HepG2 (cell line): Measurements from ENCODE around the gene GLRB. TPM values are rescaled to one million over a fixed set of nuclear protein-coding genes. Genes with fewer than 3 reads are reported as not detected.

Source experiments
- ELF4 ChIP-seq: sonication (generic); formaldehyde crosslinking; IDR thresholded peaks from 2 replicates; pipeline ENCODE4 v1.5.0; 2020; ENCODE audit warnings: missing genetic modification reagents, mild to moderate bottlenecking, moderate library complexity, borderline replicate concordance
- ERF ChIP-seq: IDR thresholded peaks from 2 replicates; pipeline ENCODE4 v1.6.1; 2018; ENCODE audit warnings: missing biosample characterization, missing genetic modification reagents
- FOXA1 ChIP-seq, 2 experiments: fragments of 450-650 bp in 1 of 2; sonication (generic) in 1 of 2; formaldehyde crosslinking in 1 of 2; IDR thresholded peaks; 2 replicates each; pipeline versions ENCODE4 v1.4.0 to v1.6.1; 2016 to 2020; ENCODE audit warnings: missing genetic modification reagents in 1 of 2
- HNRNPUL1 ChIP-seq: fragments of 200-400 bp; formaldehyde crosslinking; IDR thresholded peaks from 2 replicates; pipeline ENCODE4 v1.6.1; 2017; ENCODE audit warnings: low read depth, mild to moderate bottlenecking, low read length, moderate library complexity
- IRX3 ChIP-seq: sonication (generic); formaldehyde crosslinking; IDR thresholded peaks from 2 replicates; pipeline ENCODE4 v1.8.1; 2023; ENCODE audit warnings: mild to moderate bottlenecking, low read depth, missing genetic modification reagents, borderline replicate concordance
- KAT8 ChIP-seq: IDR thresholded peaks from 2 replicates; pipeline ENCODE4 v1.6.1; 2016; ENCODE audit warnings: missing genetic modification reagents, missing compliant biosample characterization
- KDM5A ChIP-seq: fragments of 200-600 bp; sonication (generic); IDR thresholded peaks from 2 replicates; pipeline ENCODE4 v1.7.0; 2018; ENCODE audit warnings: antibody characterized with exemption, mild to moderate bottlenecking, low read length, borderline replicate concordance
- SPEN ChIP-seq: sonication (generic); formaldehyde crosslinking; IDR thresholded peaks from 2 replicates; pipeline ENCODE4 v1.5.1; 2020; ENCODE audit warnings: low read depth, mild to moderate bottlenecking, missing genetic modification reagents
- ZNF329 ChIP-seq: sonication (generic); formaldehyde crosslinking; IDR thresholded peaks from 2 replicates; pipeline ENCODE4 v1.9.0; 2021; ENCODE audit warnings: low read depth, mild to moderate bottlenecking, missing genetic modification reagents
- ZNF678 ChIP-seq: sonication (generic); formaldehyde crosslinking; IDR thresholded peaks from 2 replicates; pipeline ENCODE4 v1.4.0; 2020; ENCODE audit warnings: mild to moderate bottlenecking, missing genetic modification reagents
- ZNF773 ChIP-seq: sonication (generic); formaldehyde crosslinking; IDR thresholded peaks from 2 replicates; pipeline ENCODE4 v1.4.0; 2020; ENCODE audit warnings: missing genetic modification reagents, borderline replicate concordance
- ZSCAN12 ChIP-seq: sonication (generic); formaldehyde crosslinking; IDR thresholded peaks from 2 replicates; pipeline ENCODE4 v1.9.0; 2021; ENCODE audit warnings: mild to moderate bottlenecking, missing genetic modification reagents
- polyA plus RNA-seq, 8 experiments: library from polyadenylated mRNA; depleted of rRNA in 3 of 8; stranded (reverse) in 7 of 8; unstranded in 1 of 8; fragments of >200 nt; fragmentation: Illumina TruSeq in 4 of 8; extraction: Trizol in 4 of 8; gene quantifications; 2 replicates each; pipeline versions ENCODE4 v1.2.1 to v1.2.3, GENCODE V29; 2011 to 2016; ENCODE audit warnings: low read depth in 4 of 8, missing spikeins in 1 of 8, mixed read lengths in 1 of 8; ENCODE audit not compliant: insufficient read depth in 1 of 8
- total RNA-seq, 5 experiments: library from RNA; depleted of rRNA; stranded (reverse); fragments of >200 nt; fragmentation: Illumina TruSeq; extraction: Trizol; gene quantifications; 2 replicates each; pipeline ENCODE4 v1.2.3, GENCODE V29; 2016; ENCODE audit warnings: low read depth in 1 of 5
- TF ChIP-seq, protein P1 (sequence below): sonication (generic); formaldehyde crosslinking; IDR thresholded peaks from 2 replicates; pipeline ENCODE4 v1.4.0; 2020; ENCODE audit warnings: missing genetic modification reagents, mild to moderate bottlenecking, borderline replicate concordance
- TF ChIP-seq, protein P2 (sequence below): sonication (generic); formaldehyde crosslinking; IDR thresholded peaks from 2 replicates; pipeline ENCODE4 v1.4.0; 2020; ENCODE audit warnings: mild to moderate bottlenecking, missing genetic modification reagents
- TF ChIP-seq, protein P3 (sequence below): sonication (generic); formaldehyde crosslinking; IDR thresholded peaks from 2 replicates; pipeline ENCODE4 v1.8.0; 2022; ENCODE audit warnings: mild to moderate bottlenecking, missing genetic modification reagents, moderate library complexity
- TF ChIP-seq, protein P4 (sequence below): IDR thresholded peaks from 2 replicates; pipeline ENCODE4 v1.6.1; 2012; ENCODE audit warnings: low read depth, low read length, improper control_type of control experiment
- TF ChIP-seq, protein P5 (sequence below): sonication (generic); formaldehyde crosslinking; IDR thresholded peaks from 2 replicates; pipeline ENCODE4 v1.5.0; 2020; ENCODE audit warnings: missing genetic modification reagents, mild to moderate bottlenecking, borderline replicate concordance
- TF ChIP-seq, protein P6 (sequence below): sonication (generic); formaldehyde crosslinking; conservative IDR thresholded peaks from 2 replicates; pipeline ENCODE4 v1.5.0; 2020; ENCODE audit warnings: missing genetic modification reagents

The GLRB gene
- total and polyA plus RNA-seq, 2 of the 13 experiments (the other 11 are each of a cell fraction or from before 2014, with no cell fraction given), result 0.17 to 0.24 TPM

DNA sequence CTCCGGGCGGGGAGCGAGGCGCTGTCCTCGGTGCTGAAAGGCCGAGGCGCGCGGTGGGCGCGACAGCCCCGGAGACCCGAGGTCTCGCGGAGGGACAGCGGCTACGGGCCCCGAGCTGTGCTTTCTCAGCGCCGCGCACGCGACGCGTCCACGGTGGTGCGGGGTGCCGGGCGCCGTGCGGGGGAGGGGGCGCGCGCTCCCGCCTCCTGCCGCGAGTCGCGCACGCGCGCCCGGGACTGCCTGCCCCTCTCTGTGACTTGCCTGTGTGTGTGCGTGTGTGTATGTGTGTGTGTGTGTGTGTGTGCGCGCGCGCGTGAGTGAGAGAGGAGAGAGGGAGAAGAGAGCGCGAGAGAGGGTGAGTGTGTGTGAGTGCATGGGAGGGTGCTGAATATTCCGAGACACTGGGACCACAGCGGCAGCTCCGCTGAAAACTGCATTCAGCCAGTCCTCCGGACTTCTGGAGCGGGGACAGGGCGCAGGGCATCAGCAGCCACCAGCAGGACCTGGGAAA lies 144.5 kb downstream of the GLRB start, which contains the start of gene GRIA2 (continued):
- TF ChIP-seq FOXA1 (IDR thresholded peaks at IDR 0.05) (no peak), FOXA1 (CRISPR knock-in tag; IDR thresholded peaks at IDR 0.05) (no peak), KDM5A (no peak), ERF (CRISPR knock-in tag) (peak; percentile 88), ZNF773 (CRISPR knock-in tag) (peak; percentile 95; the same call in 1 of the 2 replicates), KAT8 (0 out of 2 replicates have a peak, but pooled peaks have one; percentile 28), SPEN (CRISPR knock-in tag) (peak; percentile 49; the same call in 1 of the 2 replicates), HNRNPUL1 (no peak), IRX3 (CRISPR knock-in tag) (peak; percentile 57; the same call in 1 of the 2 replicates), ZSCAN12 (peak; percentile 88), ZNF329 (peak; percentile 64; the same call in 1 of the 2 replicates), ELF4 (CRISPR knock-in tag) (no peak), ZNF678 (CRISPR knock-in tag) (no peak; the same call in 1 of the 2 replicates)
- TF ChIP-seq, protein P1, sequence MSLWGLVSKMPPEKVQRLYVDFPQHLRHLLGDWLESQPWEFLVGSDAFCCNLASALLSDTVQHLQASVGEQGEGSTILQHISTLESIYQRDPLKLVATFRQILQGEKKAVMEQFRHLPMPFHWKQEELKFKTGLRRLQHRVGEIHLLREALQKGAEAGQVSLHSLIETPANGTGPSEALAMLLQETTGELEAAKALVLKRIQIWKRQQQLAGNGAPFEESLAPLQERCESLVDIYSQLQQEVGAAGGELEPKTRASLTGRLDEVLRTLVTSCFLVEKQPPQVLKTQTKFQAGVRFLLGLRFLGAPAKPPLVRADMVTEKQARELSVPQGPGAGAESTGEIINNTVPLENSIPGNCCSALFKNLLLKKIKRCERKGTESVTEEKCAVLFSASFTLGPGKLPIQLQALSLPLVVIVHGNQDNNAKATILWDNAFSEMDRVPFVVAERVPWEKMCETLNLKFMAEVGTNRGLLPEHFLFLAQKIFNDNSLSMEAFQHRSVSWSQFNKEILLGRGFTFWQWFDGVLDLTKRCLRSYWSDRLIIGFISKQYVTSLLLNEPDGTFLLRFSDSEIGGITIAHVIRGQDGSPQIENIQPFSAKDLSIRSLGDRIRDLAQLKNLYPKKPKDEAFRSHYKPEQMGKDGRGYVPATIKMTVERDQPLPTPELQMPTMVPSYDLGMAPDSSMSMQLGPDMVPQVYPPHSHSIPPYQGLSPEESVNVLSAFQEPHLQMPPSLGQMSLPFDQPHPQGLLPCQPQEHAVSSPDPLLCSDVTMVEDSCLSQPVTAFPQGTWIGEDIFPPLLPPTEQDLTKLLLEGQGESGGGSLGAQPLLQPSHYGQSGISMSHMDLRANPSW (CRISPR knock-in tag), result no peak
- TF ChIP-seq, protein P2, sequence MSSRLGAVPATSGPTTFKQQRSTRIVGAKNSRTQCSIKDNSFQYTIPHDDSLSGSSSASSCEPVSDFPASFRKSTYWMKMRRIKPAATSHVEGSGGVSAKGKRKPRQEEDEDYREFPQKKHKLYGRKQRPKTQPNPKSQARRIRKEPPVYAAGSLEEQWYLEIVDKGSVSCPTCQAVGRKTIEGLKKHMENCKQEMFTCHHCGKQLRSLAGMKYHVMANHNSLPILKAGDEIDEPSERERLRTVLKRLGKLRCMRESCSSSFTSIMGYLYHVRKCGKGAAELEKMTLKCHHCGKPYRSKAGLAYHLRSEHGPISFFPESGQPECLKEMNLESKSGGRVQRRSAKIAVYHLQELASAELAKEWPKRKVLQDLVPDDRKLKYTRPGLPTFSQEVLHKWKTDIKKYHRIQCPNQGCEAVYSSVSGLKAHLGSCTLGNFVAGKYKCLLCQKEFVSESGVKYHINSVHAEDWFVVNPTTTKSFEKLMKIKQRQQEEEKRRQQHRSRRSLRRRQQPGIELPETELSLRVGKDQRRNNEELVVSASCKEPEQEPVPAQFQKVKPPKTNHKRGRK, result no peak
- TF ChIP-seq, protein P3, sequence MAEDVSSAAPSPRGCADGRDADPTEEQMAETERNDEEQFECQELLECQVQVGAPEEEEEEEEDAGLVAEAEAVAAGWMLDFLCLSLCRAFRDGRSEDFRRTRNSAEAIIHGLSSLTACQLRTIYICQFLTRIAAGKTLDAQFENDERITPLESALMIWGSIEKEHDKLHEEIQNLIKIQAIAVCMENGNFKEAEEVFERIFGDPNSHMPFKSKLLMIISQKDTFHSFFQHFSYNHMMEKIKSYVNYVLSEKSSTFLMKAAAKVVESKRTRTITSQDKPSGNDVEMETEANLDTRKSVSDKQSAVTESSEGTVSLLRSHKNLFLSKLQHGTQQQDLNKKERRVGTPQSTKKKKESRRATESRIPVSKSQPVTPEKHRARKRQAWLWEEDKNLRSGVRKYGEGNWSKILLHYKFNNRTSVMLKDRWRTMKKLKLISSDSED (CRISPR knock-in tag), result no peak
- TF ChIP-seq, protein P4, sequence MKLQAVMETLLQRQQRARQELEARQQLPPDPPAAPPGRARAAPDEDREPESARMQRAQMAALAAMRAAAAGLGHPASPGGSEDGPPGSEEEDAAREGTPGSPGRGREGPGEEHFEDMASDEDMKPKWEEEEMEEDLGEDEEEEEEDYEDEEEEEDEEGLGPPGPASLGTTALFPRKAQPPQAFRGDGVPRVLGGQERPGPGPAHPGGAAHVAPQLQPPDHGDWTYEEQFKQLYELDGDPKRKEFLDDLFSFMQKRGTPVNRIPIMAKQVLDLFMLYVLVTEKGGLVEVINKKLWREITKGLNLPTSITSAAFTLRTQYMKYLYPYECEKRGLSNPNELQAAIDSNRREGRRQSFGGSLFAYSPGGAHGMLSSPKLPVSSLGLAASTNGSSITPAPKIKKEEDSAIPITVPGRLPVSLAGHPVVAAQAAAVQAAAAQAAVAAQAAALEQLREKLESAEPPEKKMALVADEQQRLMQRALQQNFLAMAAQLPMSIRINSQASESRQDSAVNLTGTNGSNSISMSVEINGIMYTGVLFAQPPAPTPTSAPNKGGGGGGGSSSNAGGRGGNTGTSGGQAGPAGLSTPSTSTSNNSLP, result no peak
- TF ChIP-seq, protein P5, sequence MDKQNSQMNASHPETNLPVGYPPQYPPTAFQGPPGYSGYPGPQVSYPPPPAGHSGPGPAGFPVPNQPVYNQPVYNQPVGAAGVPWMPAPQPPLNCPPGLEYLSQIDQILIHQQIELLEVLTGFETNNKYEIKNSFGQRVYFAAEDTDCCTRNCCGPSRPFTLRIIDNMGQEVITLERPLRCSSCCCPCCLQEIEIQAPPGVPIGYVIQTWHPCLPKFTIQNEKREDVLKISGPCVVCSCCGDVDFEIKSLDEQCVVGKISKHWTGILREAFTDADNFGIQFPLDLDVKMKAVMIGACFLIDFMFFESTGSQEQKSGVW (CRISPR knock-in tag), result no peak
- TF ChIP-seq, protein P6, sequence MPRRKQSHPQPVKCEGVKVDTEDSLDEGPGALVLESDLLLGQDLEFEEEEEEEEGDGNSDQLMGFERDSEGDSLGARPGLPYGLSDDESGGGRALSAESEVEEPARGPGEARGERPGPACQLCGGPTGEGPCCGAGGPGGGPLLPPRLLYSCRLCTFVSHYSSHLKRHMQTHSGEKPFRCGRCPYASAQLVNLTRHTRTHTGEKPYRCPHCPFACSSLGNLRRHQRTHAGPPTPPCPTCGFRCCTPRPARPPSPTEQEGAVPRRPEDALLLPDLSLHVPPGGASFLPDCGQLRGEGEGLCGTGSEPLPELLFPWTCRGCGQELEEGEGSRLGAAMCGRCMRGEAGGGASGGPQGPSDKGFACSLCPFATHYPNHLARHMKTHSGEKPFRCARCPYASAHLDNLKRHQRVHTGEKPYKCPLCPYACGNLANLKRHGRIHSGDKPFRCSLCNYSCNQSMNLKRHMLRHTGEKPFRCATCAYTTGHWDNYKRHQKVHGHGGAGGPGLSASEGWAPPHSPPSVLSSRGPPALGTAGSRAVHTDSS (CRISPR knock-in tag), result no peak
